Erythroblast (primary cell): ENCODE results near the gene FANCE.

Source experiments
- GATA1 ChIP-seq: IDR thresholded peaks from 2 replicates; pipeline ENCODE4 v1.6.1; 2011; ENCODE audit warnings: low read depth, mild to moderate bottlenecking, control low read depth, low read length, moderate library complexity
- POLR2A ChIP-seq: IDR thresholded peaks from 2 replicates; pipeline ENCODE4 v1.6.1; 2011; ENCODE audit warnings: mild to moderate bottlenecking, low read length

- TF ChIP-seq POLR2A (no peak), GATA1 (no peak)
Measured at GRCh38 chr6:35425284-35425683, 26.9 kb upstream of the FANCE start.
